ENCODE results near the gene MAD1L1.

Gene MAD1L1

DNA sequence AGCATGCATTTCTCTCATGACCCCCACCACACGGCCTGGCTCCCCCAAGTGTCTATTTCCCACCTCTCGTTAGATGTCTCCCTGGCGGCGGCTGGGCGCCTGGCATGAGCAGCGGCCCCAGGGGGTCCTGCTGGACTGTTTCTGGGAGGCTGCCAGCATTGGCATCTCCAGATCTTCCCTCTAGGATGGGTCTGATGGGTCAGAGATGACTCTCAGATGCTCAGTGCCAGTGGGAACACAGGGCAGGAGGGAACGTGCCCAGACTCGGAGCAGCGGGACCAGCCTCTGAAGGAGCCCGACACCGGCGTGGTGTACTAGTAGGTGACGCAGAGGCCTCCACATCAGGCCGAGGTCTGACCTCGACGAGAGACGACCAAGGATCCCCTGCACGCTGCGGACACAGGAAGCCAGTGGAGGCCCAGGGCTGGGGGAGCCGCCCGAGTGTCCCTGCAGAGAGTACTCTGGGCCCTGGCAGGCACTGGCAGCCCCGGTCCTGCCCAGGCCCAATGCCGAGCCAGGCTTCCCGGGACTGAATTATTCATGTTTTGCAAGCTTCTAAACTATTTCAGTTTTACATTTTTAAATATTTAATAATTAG, 323.8 kb downstream of the MAD1L1 start:
- H3K27ac ChIP-seq: no peak overlapping the region
- TF ChIP-seq, protein P1, sequence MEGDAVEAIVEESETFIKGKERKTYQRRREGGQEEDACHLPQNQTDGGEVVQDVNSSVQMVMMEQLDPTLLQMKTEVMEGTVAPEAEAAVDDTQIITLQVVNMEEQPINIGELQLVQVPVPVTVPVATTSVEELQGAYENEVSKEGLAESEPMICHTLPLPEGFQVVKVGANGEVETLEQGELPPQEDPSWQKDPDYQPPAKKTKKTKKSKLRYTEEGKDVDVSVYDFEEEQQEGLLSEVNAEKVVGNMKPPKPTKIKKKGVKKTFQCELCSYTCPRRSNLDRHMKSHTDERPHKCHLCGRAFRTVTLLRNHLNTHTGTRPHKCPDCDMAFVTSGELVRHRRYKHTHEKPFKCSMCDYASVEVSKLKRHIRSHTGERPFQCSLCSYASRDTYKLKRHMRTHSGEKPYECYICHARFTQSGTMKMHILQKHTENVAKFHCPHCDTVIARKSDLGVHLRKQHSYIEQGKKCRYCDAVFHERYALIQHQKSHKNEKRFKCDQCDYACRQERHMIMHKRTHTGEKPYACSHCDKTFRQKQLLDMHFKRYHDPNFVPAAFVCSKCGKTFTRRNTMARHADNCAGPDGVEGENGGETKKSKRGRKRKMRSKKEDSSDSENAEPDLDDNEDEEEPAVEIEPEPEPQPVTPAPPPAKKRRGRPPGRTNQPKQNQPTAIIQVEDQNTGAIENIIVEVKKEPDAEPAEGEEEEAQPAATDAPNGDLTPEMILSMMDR (conservative IDR thresholded peaks at IDR 0.05): no peak

DNA sequence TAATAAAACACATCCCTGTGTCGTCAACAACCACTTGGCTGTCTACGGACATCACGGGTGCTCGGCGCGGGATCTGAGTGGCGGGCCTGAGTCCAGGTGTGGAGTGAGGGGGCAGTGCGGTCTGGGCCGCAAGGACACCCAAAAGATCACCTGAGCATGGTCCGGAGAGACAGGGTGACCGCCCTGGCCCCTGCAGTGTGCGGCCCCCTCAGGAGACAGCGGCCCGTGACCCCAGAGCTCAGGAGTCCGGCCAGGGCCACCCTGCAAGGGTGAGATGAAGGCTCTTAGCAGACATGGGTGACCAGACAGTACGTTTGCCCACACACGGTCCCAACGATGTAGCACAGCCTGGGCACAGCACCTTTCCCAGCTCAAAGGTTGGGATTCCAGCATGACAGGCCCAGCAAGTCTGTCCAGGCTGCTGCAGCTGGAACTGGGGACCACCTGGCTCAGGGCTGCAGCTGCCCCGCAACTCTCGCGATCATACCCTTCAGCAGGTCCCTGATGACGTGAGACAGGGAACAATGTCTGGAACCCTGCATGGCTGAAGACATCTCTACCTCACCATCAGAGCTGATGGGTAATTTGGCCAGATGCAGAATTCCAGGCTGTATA, 324.9 kb downstream of the MAD1L1 start:
- TF ChIP-seq, protein P1 (conservative IDR thresholded peaks at IDR 0.05): no peak
- H3K27ac ChIP-seq: no peak overlapping the region

DNA sequence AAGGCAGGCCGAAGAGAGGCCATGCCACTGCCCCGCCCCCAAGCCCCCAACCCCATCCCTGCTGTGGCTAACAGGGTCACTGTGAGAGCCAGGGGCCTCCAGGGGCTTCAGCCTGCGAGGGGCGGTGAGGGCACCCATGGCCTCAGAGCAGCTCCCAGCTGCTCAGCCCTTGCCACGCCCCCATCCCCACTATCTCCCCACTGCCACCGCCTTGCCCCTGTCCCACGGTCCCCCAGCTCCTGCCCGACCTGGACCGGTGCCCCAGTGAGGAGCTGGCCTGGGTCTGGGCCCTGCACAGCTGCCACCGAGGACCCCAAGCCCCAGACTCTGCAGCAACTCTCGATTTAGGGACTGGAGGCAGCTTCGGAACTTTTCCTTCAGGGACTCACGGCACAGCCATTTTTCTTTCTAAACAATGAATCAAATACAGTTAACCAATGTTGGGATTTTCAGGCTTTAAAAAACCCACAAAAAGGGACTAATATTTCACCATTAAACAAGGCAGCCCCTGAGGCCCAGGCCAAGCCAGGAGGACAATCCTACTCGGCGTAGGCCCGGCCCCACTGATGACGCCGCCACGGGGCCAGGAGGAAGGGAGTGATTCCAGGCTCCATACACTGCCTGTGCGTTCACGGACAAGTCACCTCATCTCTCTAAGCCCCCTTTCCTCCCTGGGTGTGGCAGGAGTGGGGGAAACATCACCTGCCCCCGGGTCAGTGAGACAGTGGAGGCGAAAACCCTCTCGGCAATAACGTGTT, 325.6 kb downstream of the MAD1L1 start:
- TF ChIP-seq, protein P1 (conservative IDR thresholded peaks at IDR 0.05): no peak
- no peak overlapping the region for H3K27ac ChIP-seq

DNA sequence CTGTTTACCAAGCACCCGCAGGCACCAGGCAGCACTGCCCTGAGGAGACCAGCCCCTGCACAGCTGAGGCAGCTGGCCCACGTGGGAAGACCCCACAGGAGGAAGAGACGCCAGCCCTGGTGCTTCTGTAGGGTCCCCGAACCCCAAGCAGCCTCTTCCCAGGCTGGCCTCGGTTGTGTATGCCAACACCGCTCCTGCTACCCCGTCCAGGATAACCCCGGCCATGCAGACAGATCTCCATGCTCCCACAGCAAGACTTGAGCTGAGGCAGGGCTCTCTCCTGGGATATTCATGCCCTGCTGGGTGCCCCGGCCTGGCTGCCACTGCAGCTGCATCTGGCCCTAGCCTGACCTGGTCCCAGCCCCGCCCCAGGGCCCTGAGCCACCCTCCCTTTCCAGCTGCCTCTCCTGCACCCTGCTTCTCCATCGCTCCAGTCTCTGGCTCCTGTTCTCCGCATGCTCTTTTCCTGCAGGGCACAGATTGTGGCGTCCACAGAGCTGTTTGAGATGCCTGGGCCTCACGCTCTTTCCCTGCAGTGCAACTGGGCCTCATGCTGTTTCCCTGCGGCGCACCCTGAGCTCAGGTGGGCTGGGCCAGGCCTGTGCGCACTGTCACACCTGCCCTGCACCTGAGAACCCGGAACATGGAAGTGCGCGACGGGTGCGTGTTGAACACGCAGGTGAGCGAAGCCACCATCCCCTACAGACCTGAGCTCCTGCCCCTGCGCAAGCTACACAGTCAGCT, 326.5 kb downstream of the MAD1L1 start:
- TF ChIP-seq, protein P1 (conservative IDR thresholded peaks at IDR 0.05): no peak
- no peak overlapping the region for H3K27ac ChIP-seq

DNA sequence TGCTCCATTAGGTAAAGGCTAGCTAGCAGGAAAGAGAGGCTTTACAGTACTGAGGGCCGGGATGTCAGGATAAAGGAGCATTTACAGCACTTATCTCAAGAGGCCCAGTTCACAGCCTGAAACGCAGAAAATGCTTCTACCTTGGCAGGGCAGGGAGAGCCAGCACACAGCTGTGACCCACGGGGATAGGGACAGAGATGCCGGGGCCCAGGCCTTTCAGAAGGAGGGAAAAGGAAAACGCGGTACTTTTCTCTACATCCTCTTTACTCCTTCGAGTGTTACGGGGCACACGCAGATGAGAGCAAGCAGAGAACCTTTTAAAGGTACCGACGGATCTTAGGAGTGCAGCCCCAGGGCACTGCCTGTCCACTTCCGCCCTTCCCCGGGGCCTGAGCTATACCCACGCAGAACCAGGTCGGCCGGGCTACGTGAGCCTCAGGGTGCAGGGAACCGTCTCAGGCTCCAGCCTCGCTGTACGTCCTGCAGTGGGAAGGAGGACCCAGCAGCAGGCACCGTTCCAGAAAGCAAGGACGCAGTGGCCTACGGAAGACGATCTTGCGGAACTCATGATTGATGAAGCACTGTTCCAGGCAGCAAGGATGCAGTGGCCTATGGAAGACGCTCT, 330.4 kb downstream of the MAD1L1 start:
- H3K27ac ChIP-seq: no peak overlapping the region
- TF ChIP-seq, protein P1 (conservative IDR thresholded peaks at IDR 0.05): no peak

DNA sequence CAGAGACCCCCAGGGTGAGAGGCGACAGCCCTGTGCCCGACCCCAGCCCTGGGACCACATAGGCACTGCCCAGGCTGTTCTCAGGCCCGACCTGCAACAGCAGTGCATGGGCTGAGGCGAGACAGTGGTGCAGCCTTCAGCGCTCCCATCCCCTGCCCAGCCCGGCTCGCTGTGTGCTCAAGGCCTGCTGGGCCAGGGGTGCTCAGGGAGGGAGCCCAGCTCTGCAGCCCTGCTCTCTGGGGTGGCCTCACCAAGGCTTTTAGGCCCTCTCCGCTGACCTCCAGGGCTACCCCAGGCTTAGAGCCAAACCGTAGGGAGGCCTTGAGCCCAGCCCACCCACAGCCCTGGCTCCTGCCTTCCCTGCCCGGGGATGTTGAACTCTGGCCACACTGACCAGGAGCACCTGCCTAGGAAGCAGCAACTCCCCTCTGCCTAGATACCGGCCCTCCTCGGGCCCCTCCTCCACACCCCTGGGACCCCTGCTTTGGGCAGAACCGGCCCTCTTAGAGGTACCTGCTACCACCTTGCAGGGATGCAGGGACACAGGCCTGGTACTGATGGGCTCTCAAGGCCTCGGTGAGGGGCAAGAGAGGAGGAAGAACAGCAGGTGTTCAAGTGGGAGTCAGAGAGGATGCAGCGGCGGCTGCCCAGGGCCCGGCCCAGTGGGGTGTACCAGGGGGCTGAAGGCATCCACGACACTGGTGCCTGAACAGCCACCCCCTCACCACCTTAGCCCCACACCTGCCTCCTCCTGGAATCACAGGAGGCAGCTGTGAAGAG, 331.1 kb downstream of the MAD1L1 start:
- no peak overlapping the region for H3K27ac ChIP-seq
- TF ChIP-seq, protein P1 (conservative IDR thresholded peaks at IDR 0.05): no peak
